ENCODE data around the gene DCTPP1. TPM values are rescaled to one million over a fixed set of nuclear protein-coding genes. Genes with fewer than 3 reads are reported as not detected.
"Not testable (repeated sequence)": the region's sequence is repeated elsewhere in the genome, so short reads cannot be mapped to it uniquely, and the experiment has no call there.

DCTPP1 gene
- polyA plus RNA-seq, 3 donors, result 50.1 to 56.8 (median 54.9) TPM

DNA sequence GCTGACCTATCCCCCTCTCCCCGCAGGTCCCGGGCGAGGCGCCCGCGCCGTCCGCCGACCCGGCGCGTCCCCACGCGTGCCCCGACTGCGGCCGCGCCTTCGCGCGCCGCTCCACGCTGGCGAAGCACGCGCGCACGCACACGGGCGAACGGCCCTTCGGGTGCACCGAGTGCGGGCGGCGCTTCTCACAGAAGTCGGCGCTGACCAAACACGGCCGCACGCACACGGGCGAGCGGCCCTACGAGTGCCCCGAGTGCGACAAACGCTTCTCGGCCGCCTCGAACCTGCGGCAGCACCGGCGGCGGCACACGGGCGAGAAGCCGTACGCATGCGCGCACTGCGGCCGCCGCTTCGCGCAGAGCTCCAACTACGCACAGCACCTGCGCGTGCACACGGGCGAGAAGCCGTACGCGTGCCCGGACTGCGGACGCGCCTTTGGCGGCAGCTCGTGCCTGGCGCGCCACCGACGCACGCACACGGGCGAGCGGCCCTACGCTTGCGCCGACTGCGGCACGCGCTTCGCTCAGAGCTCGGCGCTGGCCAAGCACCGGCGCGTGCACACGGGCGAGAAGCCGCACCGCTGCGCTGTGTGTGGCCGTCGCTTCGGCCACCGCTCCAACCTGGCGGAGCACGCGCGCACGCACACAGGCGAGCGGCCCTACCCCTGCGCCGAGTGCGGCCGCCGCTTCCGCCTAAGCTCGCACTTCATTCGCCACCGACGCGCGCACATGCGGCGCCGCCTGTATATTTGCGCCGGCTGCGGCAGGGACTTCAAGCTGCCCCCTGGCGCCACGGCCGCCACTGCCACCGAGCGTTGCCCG lies 12.1 kb downstream of the DCTPP1 start:
- DNase-seq, result peak; percentile 91

GRCh38 chr16:30416624-30417528 lies 13.0 kb downstream of the DCTPP1 start:
- DNase-seq, result no peak

- DNase-seq, result no peak
Measured at GRCh38 chr16:30416047-30416603, 13.7 kb downstream of the DCTPP1 start.

DNA sequence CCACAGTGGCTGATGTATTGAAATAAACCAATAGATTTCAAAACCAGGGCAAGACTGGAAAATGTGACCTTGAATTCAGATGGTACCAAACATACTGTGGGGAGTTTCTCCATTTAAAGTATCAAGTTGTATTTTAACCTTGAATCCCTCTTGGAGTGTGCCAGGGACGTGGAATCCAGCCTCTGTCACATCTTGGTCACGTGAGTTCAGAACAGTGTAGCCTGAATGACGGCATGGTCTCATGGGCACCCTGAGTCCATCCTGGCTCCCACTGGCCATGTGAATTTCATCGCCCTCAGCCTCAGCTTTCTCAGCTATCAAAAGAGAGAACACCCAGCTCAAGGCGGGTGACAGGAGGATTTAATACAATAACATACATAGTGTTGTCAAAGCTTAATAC lies 15.7 kb downstream of the DCTPP1 start:
- no peak for DNase-seq

GRCh38 chr16:30413112-30413806 lies 16.6 kb downstream of the DCTPP1 start:
- no peak for DNase-seq

DNA sequence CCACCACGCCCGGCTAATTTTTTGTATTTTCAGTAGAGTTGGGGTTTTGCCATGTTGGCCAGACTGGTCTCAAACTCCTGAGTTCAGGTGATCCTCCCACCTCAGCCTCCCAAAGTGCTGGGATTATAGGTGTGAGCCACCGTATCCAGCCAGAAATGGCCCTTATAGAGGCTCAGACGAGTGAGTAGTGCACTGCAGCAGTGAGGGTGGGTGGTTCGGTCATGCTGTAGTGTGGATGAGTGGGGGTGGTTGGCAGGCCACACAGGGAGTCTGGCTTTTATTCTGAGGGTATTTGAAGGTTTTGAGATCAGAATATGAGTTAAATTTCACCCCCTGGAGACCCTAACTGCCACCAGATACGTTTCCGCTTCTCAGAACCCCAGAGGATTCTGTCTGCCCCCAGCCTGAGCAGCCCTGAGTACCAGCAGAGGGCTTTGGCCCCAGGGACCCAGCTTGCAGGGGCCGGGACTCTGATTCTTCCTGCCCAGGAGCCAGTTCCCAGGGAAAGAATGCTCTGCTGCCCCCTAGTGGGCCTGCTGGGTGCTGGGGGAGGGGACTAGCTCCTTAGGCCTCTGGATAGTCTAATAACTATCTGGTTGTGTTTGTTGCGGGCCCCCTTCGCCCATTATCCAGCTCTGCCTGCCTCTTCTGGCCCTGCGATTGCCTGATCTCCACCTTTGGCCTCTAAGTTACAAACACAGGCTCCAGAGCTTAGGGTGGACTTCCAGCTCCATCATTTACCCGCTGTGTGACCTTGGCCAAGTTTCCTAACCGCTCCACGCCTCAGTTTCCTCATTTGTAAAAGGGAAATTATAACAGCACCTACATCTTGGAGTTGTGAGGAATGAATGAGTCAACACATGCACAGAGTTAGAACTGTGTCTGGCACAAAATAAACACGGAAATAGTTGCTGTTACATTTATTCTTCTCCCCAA lies 20.4 kb downstream of the DCTPP1 start:
- DNase-seq, result peak; percentile 89

GRCh38 chr16:30407804-30408534 lies 21.9 kb downstream of the DCTPP1 start:
- no peak for DNase-seq

DNA sequence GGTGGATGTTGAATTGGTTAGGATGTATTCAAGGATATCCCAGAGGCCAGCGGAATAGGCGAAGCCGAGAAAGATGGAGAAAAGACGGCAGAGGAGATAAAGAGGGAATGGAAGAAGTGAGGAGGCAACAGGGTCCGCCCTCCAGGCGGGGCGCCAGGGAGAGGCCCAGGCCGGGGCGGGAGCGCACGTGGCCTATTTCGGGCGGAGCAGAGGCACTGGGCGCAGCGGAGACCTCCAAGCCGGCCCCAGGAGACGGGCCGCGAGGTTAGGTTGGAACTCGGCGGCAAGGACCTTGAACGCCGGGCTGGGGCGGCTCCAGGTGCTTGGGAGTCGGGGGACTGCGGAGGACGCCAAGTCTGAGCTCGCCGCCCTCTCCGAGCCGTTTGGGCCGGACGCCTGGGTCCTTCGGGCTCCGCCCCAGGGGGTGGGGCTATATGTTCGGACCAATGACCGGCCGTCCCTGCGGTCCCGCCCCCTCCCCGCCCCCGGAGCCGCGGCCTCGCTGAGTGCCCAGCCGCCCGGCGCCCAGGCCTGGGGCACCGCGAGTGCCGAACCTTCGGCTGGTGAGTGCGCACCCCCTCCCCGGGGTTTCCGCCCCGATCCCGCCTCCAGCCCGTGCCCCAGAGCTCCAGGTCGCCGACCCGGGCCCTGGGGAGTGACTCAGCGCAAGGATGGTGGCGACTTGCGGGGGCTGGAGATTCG lies 22.6 kb downstream of the DCTPP1 start, which contains the start of gene ZNF771:
Gene ZNF771 (plus strand): TSS at position 505 of the 702 bp plus-strand sequence. CDS start 448 bp downstream, outside the sequence.
- DNase-seq, result peak; percentile 92

- no peak for DNase-seq
Measured at GRCh38 chr16:30406795-30407101, 23.1 kb downstream of the DCTPP1 start.

DNA sequence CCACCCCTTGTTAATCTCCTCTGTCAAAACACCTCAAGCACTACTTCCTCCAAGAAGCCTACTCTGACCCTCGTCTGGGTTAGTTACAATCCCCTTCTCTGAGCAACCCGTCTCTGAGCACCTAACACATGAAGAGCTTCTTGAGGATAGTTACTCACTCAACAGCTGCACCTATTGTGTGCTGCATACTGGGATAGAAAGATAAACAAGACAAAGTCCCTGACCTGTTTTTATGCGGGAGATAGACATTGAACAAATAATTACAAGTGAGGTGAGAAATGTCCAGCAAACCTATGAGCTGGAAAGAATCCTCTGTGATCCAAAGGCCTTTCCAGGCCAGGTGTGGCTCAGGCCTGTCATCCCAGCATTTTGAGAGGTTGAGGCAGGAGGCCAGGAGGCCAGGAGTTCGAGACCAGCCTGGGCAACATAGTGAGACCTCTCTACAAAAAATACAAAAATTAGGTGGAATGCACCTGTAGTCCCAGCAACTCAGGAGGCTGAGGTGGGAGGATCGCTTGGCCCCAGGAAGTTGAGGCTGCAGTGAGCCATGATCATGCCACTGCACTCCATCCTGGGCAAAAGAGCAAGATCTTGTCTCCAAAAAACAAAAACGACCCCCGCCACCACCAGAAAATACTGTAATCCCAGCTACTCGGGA lies 27.9 kb downstream of the DCTPP1 start:
- DNase-seq, result no peak

DNA sequence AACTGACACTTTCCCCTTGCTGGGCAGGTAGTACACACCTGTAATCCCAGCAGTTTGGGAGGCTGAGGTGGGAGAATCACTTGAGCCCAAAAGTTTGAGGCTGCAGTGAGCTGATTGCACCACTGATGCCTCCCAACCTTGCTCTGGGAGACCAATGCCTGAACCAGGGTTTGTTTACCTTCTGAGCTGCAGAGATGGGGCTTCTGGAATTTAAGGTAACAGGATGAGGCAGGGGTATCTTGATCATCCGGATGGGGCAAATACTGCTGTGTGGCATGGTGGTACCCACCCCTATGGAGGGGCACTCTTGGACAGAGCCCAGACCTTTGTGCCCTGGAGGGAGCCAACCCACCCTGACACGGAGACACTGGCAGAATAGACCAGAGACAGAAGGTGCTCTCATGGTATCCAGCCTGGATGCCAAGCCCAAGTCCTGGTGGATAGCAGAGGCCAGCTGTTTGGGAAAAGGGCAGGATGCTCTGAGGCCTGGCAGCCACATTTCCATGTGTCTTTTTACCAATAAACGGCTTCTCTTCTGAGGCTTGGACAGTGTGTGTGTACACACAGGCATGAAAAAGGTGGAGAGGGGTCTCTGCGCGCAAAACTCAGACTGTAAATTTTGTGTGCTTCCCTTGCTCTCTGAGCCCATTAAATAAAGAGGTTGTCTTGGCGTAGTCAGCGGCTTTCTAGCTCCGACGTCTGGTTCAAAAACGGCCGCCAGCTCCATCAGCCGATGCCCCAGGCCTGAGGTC lies 30.2 kb downstream of the DCTPP1 start:
- no peak for DNase-seq

GRCh38 chr16:30398661-30399434 lies 31.0 kb downstream of the DCTPP1 start:
- no peak for DNase-seq

- no peak for DNase-seq
Measured at GRCh38 chr16:30397776-30398660, 31.8 kb downstream of the DCTPP1 start.

- no peak for DNase-seq
Measured at GRCh38 chr16:30397056-30397455, 32.8 kb downstream of the DCTPP1 start.

DNA sequence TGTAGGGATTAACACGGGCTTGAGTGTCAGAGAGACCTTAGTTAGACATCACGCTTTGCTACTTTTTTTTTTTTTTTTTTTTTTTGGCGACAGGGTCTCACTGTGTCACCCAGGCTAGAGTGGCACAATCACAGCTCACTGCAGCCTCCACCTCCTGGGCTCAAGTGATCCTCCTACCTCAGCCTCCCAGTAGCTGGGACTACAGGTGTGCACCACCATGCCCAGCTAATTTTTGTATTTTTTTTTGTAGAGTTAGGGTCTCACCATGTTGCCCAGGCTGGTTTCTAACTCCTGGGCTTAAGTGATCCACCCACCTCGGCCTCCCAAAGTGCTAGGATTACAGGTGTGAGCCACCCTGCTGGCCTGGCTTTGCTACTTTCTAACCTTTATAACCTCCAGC lies 33.2 kb downstream of the DCTPP1 start:
- DNase-seq, result not testable (repeated sequence)

- no peak for DNase-seq
Measured at GRCh38 chr16:30395992-30396585, 33.7 kb downstream of the DCTPP1 start.
